PC-9 (cell line): ENCODE results near the gene MAPKBP1. TPM values are rescaled to one million over a fixed set of nuclear protein-coding genes. Genes with fewer than 3 reads are reported as not detected.

ENCODE experiments used
- BruUV-seq: library from RNA; stranded (reverse); fragments of 400-500 nt; replicated peaks from 2 replicates; lab custom pipeline; 2021; lab: Mats Ljungman, UMichigan
- CTCF ChIA-PET: fragments of 300-600 bp; sonication (Branson Sonifier 250); formaldehyde crosslinking; loops from one replicate; lab custom pipeline; 2022; ENCODE audit warnings: antibody characterized with exemption; lab: Charles Lee
- POLR2A ChIA-PET: fragments of 300-600 bp; sonication (Branson Sonifier 250); formaldehyde crosslinking; loops from one replicate; lab custom pipeline; 2022; ENCODE audit warnings: antibody characterized with exemption; ENCODE audit not compliant: unreplicated experiment; lab: Charles Lee
- DNase-seq, 2 experiments: peaks; one replicate each; pipeline versions ENCODE4 v3.0.0 to v3.0.0-alpha.2; 2015 to 2022; ENCODE audit warnings: mixed read lengths in 1 of 2
- H2AFZ ChIP-seq: fragments of 200-600 bp; sonication (generic); 2 replicates; pipeline ENCODE4 v1.8.1; 2017; ENCODE audit warnings: antibody characterized with exemption
- H3F3A ChIP-seq: fragments of 200-600 bp; sonication (generic); 2 replicates; pipeline ENCODE4 v1.8.1; 2017; ENCODE audit warnings: antibody characterized with exemption, mild to moderate bottlenecking, low read depth; ENCODE audit not compliant: insufficient read depth
- H3K27ac ChIP-seq: fragments of 200-600 bp; sonication (generic); 2 replicates; pipeline ENCODE4 v1.6.1; 2016; ENCODE audit warnings: mixed run types
- H3K27me3 ChIP-seq: fragments of 200-600 bp; sonication (generic); 2 replicates; pipeline ENCODE4 v1.6.1; 2016; ENCODE audit warnings: low read depth, mixed run types; ENCODE audit not compliant: insufficient read depth
- H3K36me3 ChIP-seq: fragments of 200-600 bp; sonication (generic); 2 replicates; pipeline ENCODE4 v1.6.1; 2016; ENCODE audit warnings: low read depth, mixed run types
- H3K4me1 ChIP-seq: fragments of 200-600 bp; sonication (generic); replicated peaks from 2 replicates; pipeline ENCODE4 v1.6.1; 2016; ENCODE audit warnings: mixed run types; ENCODE audit not compliant: insufficient read depth
- H3K4me2 ChIP-seq: fragments of 200-600 bp; sonication (generic); 2 replicates; pipeline ENCODE4 v1.6.1; 2017; ENCODE audit warnings: mixed run types
- H3K4me3 ChIP-seq: fragments of 200-600 bp; sonication (generic); 2 replicates; pipeline ENCODE4 v1.6.1; 2016; ENCODE audit warnings: mixed run types
- H3K79me2 ChIP-seq: fragments of 200-600 bp; sonication (generic); 2 replicates; pipeline ENCODE4 v1.6.1; 2017; ENCODE audit warnings: low read depth, mixed run types
- H3K9me2 ChIP-seq: fragments of 200-600 bp; sonication (generic); 2 replicates; pipeline ENCODE4 v1.8.1; 2017; ENCODE audit warnings: mild to moderate bottlenecking; ENCODE audit not compliant: insufficient read depth
- H3K9me3 ChIP-seq: fragments of 200-600 bp; sonication (generic); 2 replicates; pipeline ENCODE4 v1.8.1; 2016; ENCODE audit warnings: low read depth; ENCODE audit not compliant: insufficient read depth
- H4K20me1 ChIP-seq: fragments of 200-600 bp; sonication (generic); 2 replicates; pipeline ENCODE4 v1.8.1; 2017; ENCODE audit not compliant: insufficient read depth
- EZH2 ChIP-seq: fragments of 200-600 bp; sonication (generic); IDR thresholded peaks from 2 replicates; pipeline ENCODE4 v1.8.0; 2017; ENCODE audit warnings: antibody characterized with exemption, low read depth
- intact Hi-C: fragments of 100-400 bp; cut with micrococcal nuclease; formaldehyde crosslinking; loops from one replicate; pipeline ENCODE4 v1.10.0; 2022; ENCODE audit not compliant: unreplicated experiment
- total RNA-seq: library from RNA; stranded (reverse); gene quantifications from 2 replicates; pipeline ENCODE4 v1.2.3, GENCODE V29; 2021
- TF ChIP-seq, protein P1 (sequence below): fragments of 200-600 bp; sonication (generic); conservative IDR thresholded peaks from 2 replicates; pipeline ENCODE4 v1.6.1; 2017; ENCODE audit warnings: mixed run types, antibody characterized with exemption, mild to moderate bottlenecking, moderate library complexity

The MAPKBP1 gene
- total RNA-seq, 1 experiment from 2014 or later, result 22.9 TPM

DNA sequence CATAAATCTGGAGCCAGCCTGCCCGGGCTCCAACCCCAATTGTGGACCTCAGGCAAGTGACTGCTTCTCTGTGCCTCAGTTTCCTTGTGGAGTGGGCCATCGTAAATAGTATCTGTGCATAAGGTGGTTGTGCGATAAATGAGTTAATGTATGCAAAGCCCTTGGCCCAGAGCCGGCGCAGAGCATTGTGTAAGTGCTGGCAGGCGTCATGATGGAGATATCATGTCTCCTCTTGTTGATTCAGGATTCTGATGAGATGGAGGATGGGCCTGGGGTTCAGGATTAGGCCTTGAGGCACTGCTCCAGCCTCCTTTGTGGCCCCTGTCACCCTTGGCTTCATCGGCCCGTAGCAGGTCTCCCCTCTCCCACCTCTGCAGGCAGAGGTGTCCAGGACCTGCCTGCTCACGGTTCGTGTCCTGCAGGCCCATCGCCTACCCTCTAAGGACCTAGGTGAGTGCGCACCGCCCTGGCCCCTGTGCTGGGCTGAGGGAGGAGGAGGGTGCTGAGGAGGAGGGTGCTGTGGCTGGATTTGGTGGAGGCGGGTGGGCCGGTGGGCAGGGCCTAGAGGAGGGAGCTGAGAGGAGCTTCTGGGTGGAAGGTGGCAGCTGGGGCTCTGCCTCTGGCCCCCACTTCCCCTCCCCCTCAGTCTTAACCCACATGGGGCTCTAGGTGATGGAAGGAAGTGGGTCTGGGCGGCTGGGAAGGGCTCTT lies 65.7 kb downstream of the MAPKBP1 start:
- H3K36me3 ChIP-seq, result no peaks in the 10 kb centered on the region
- ChIA-PET POLR2A (no interaction called here), CTCF (no interaction called here)
- H3F3A ChIP-seq, result peaks cover 4% of the 10 kb centered on the region; the same call in 1 of the 2 replicates
- no peaks in the 10 kb centered on the region for H3K79me2 ChIP-seq
- H3K4me1 ChIP-seq, result peaks cover 16% of the 10 kb centered on the region
- no peaks in the 10 kb centered on the region for H3K9me2 ChIP-seq
- no peak overlapping the region for H3K4me2 ChIP-seq
- TF ChIP-seq, protein P1, sequence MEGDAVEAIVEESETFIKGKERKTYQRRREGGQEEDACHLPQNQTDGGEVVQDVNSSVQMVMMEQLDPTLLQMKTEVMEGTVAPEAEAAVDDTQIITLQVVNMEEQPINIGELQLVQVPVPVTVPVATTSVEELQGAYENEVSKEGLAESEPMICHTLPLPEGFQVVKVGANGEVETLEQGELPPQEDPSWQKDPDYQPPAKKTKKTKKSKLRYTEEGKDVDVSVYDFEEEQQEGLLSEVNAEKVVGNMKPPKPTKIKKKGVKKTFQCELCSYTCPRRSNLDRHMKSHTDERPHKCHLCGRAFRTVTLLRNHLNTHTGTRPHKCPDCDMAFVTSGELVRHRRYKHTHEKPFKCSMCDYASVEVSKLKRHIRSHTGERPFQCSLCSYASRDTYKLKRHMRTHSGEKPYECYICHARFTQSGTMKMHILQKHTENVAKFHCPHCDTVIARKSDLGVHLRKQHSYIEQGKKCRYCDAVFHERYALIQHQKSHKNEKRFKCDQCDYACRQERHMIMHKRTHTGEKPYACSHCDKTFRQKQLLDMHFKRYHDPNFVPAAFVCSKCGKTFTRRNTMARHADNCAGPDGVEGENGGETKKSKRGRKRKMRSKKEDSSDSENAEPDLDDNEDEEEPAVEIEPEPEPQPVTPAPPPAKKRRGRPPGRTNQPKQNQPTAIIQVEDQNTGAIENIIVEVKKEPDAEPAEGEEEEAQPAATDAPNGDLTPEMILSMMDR, result no peak
- no peak for TF ChIP-seq EZH2
- DNase-seq, result no peak
- H3K27ac ChIP-seq, result no peak overlapping the region
- intact Hi-C loops, result loop anchor here (2.0 kb wide), 1 partner anchor 133 kb away; the partner anchor contains the start of gene EHD4
- no peaks in the 10 kb centered on the region; the same call in 1 of the 2 replicates for H4K20me1 ChIP-seq
- H3K27me3 ChIP-seq, result no peaks in the 10 kb centered on the region
- H2AFZ ChIP-seq, result no peak overlapping the region
- BruUV-seq, result no TSS peak
- H3K4me3 ChIP-seq, result no peak overlapping the region
- no peaks in the 10 kb centered on the region for H3K9me3 ChIP-seq

DNA sequence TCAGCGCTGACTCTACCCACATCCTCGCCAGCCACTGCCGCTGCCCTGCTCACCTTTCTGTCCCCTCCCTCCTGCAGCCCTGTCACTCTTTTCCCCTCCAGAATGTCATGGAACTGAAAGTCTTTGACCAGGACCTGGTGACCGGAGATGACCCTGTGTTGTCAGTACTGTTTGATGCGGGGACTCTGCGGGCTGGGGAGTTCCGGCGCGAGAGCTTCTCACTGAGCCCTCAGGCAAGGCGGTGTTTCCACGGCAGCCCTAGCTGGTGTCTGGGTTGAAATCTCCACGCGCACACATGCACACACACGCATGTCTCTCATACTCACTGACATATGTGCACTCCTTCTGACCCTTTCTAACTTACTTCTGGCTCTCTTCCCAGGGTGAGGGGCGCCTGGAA lies 66.4 kb downstream of the MAPKBP1 start:
- BruUV-seq, result no TSS peak
- H2AFZ ChIP-seq, result no peak overlapping the region
- intact Hi-C loops, result no loop called here

DNA sequence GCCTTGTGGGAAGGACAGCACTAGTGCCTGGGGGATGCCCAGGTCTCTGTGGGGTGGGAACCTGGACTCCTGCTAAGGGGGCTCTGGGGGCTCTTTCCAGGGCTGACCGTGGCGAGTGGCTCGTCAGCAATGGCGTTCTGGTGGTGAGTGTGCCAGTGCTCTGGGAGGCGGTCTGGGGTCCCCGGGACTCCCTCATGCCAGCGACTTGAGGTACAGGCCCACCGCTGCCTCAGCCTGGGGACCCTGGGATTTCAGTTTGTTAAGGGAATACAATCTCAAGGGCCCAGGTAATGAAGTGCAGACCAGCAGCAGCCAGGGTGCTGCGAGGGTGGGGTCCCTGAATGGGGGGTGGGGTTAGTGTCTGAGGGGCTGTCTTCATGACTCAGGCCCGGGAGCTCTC lies 66.8 kb downstream of the MAPKBP1 start:
- intact Hi-C loops, result no loop called here
- TF ChIP-seq EZH2, result no peak
- TF ChIP-seq, protein P1, result no peak
- H3K4me2 ChIP-seq, result no peak overlapping the region
- H3K36me3 ChIP-seq, result no peaks in the 10 kb centered on the region
- no peak overlapping the region for H3K4me3 ChIP-seq
- H3K27me3 ChIP-seq, result no peaks in the 10 kb centered on the region
- no peaks in the 10 kb centered on the region; the same call in 1 of the 2 replicates for H4K20me1 ChIP-seq
- BruUV-seq, result no TSS peak
- H3K27ac ChIP-seq, result no peak overlapping the region
- peaks cover 4% of the 10 kb centered on the region; the same call in 1 of the 2 replicates for H3F3A ChIP-seq
- ChIA-PET POLR2A (interaction anchor here (0.6 kb wide), 1 partner anchor 29 kb away, joined by 3 read pairs; no protein-coding TSS in a partner anchor), CTCF (no interaction called here)
- H3K9me2 ChIP-seq, result no peaks in the 10 kb centered on the region
- peaks cover 16% of the 10 kb centered on the region for H3K4me1 ChIP-seq
- DNase-seq, result no peak
- H2AFZ ChIP-seq, result no peak overlapping the region
- no peaks in the 10 kb centered on the region for H3K79me2 ChIP-seq
- no peaks in the 10 kb centered on the region for H3K9me3 ChIP-seq

More for the DNA sequence above, 66.4 kb downstream of the MAPKBP1 start:
- Histone ChIP-seq H3K9me3 (no peaks in the 10 kb centered on the region), H3K9me2 (no peaks in the 10 kb centered on the region), H3K27ac (no peak overlapping the region), H3F3A (peaks cover 4% of the 10 kb centered on the region; the same call in 1 of the 2 replicates), H4K20me1 (no peaks in the 10 kb centered on the region; the same call in 1 of the 2 replicates), H3K4me3 (no peak overlapping the region), H3K27me3 (no peaks in the 10 kb centered on the region), H3K36me3 (no peaks in the 10 kb centered on the region), H3K4me1 (peaks cover 16% of the 10 kb centered on the region), H3K79me2 (no peaks in the 10 kb centered on the region), H3K4me2 (no peak overlapping the region)
- DNase-seq, result no peak
- ChIA-PET CTCF (no interaction called here), POLR2A (interaction anchor here (0.6 kb wide), 1 partner anchor 30 kb away, joined by 3 read pairs; no protein-coding TSS in a partner anchor)
- no peak for TF ChIP-seq EZH2
- TF ChIP-seq, protein P1, result no peak
